Measurements from ENCODE around the gene AHNAK.

Gene AHNAK

DNA sequence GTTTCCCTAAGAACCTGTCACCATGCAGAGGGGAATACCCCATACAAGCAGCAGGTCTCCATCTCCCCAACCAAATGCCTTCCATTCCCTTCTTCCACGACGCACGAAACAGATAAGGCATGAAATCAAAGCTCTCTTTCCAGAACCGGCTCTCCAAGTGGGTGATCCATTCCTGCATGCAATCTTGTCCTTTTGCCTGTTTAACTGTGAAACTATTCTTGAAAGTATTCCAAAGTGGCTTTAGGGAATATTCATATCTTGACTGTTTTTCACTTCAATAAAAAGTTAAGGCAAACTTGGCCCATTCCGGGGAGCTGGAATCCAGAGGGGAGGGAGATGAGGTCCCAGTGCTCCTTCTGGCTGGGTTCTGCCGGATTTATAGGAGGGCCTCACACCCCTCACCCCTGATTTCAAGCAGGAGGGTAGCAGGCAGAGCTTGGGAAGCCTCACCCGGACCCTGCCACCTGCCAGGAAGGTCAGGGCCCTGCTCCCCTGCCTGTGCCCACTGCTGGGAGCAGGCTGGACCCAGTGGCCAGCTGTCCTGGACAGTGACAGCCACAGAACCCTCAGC lies 66.9 kb downstream of the AHNAK start:
- H3K9ac ChIP-seq (ENCODE audit: low read depth, low read length) = no peak overlapping the region
- H3K4me2 ChIP-seq (ENCODE audit: low read length) = no peak overlapping the region
- peaks cover 12% of the 10 kb centered on the region for H3K4me1 ChIP-seq (ENCODE audit: control insufficient read depth, insufficient read depth, low read length)
- no peak overlapping the region for H3K4me3 ChIP-seq (ENCODE audit: low read length)
- no peaks in the 10 kb centered on the region for H3K9me3 ChIP-seq (replicated peaks; ENCODE audit: low read length)
- H3K27me3 ChIP-seq (ENCODE audit: control insufficient read depth, insufficient read depth, low read length) = no peaks in the 10 kb centered on the region
- H3K36me3 ChIP-seq (ENCODE audit: insufficient read depth, low read length) = no peaks in the 10 kb centered on the region

DNA sequence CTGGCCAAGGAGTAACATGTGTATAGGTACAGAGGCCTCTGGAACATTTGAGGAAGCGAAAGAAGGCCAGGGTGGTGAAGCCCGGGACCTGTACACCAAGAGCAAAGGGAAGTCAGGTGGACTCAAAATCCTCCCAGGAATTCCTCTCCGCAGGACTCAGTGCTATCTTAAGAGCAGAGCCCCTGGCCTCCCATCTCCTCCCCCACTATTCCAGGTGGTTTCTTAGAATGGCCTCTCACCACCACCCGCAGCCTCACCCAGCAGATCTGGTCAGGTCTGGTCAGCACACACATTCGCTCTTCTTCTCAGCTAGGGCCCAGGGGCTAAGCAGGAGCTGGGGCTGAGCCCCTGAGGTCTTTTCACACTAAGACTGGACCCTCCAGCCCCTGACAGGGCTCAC lies 68.7 kb downstream of the AHNAK start:
- no peaks in the 10 kb centered on the region for H3K36me3 ChIP-seq (ENCODE audit: insufficient read depth, low read length)
- H3K4me3 ChIP-seq (ENCODE audit: low read length) = no peak overlapping the region
- H3K9me3 ChIP-seq (replicated peaks; ENCODE audit: low read length) = no peaks in the 10 kb centered on the region
- H3K4me1 ChIP-seq (ENCODE audit: control insufficient read depth, insufficient read depth, low read length) = peaks cover 12% of the 10 kb centered on the region
- H3K4me2 ChIP-seq (ENCODE audit: low read length) = no peak overlapping the region
- H3K27me3 ChIP-seq (ENCODE audit: control insufficient read depth, insufficient read depth, low read length) = no peaks in the 10 kb centered on the region
- H3K9ac ChIP-seq (ENCODE audit: low read depth, low read length) = no peak overlapping the region

DNA sequence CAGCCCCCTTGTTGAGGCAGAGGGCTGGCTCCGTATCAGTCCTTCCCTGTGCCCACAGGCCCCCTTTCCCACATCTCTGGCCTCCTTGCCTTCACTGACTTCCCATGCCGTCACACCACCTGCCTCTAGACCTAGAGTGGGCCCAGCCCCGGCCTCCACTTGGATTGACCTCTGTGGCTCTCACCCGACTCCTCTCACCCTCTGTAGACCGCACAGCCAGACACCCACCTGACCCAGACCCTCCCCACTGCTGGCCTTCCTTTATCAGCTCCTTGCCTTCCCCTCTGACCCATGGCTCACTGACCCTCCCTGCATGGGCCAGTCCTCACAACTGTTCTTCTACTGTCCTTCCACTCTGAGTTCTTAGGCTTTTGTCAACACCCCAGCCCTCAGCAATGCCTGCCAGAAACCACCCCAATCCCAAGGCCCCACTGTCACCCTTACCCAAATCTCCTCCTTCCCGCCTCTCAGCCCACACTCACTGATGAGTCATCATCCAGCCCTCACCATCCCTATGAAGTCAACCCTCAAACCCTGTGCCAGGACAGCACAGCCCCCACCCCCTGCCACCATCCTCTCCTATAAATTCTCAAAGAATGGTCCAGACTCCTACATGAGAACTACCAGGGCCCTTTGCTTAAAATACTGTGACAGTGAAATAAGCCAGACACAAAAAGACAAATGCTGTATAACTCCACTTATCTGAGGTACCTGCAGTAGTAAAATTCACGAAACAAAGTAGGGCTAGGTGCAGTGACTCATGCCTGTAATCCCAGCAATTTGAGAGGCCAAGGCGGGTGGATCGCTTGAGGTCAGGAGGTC lies 74.3 kb downstream of the AHNAK start:
- Histone ChIP-seq H3K4me1 (ENCODE audit: control insufficient read depth, insufficient read depth, low read length) (peaks cover 11% of the 10 kb centered on the region), H3K4me2 (ENCODE audit: low read length) (no peak overlapping the region), H3K27me3 (ENCODE audit: control insufficient read depth, insufficient read depth, low read length) (no peaks in the 10 kb centered on the region), H3K36me3 (ENCODE audit: insufficient read depth, low read length) (no peaks in the 10 kb centered on the region), H3K4me3 (ENCODE audit: low read length) (no peak overlapping the region), H3K9me3 (replicated peaks; ENCODE audit: low read length) (no peaks in the 10 kb centered on the region), H3K9ac (ENCODE audit: low read depth, low read length) (no peak overlapping the region)

DNA sequence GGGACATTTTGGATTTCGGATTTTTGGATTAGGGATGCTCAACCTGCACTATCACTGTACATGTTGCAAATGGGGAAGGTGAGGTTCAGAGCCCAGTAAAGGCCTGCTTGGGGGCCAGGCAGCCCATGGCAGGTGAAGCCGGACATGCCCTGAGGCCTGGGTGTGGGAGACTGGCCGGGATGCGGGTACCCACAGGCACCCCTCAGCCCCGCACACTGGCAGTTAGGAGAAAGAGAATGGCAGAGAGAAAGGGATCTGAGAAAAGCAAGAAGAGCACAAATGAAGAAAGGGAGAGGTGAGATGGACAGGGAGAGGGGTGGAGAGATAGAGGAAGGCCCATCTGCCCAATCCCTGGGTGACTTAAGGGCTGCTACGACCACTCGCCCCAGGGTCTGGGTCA lies 75.0 kb downstream of the AHNAK start:
- H3K9me3 ChIP-seq (replicated peaks; ENCODE audit: low read length) = no peaks in the 10 kb centered on the region
- no peak overlapping the region for H3K9ac ChIP-seq (ENCODE audit: low read depth, low read length)
- H3K4me1 ChIP-seq (ENCODE audit: control insufficient read depth, insufficient read depth, low read length) = peaks cover 11% of the 10 kb centered on the region
- no peaks in the 10 kb centered on the region for H3K27me3 ChIP-seq (ENCODE audit: control insufficient read depth, insufficient read depth, low read length)
- no peak overlapping the region for H3K4me3 ChIP-seq (ENCODE audit: low read length)
- no peaks in the 10 kb centered on the region for H3K36me3 ChIP-seq (ENCODE audit: insufficient read depth, low read length)
- no peak overlapping the region for H3K4me2 ChIP-seq (ENCODE audit: low read length)

DNA sequence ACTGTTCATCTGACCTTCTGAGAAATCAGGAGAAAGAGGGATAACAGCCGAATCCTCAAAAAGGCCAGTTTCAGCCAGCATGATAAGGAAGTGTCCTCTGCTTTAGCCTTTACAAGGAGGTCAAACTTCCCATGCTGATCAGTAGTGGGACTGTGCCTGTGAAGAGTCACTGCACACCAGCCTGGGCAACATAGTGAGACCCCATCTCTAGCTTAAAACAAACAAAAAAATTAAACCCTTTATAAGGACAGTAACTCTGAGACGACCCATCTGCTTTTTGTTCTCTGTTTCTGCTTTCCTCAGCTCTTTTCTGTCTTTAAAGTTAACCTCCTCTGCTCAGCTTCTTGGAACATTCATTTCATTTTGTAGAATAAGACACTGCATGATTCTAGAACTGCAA lies 78.0 kb downstream of the AHNAK start:
- H3K9ac ChIP-seq (ENCODE audit: low read depth, low read length) = no peak overlapping the region
- H3K27me3 ChIP-seq (ENCODE audit: control insufficient read depth, insufficient read depth, low read length) = no peaks in the 10 kb centered on the region
- H3K36me3 ChIP-seq (ENCODE audit: insufficient read depth, low read length) = no peaks in the 10 kb centered on the region
- no peaks in the 10 kb centered on the region for H3K9me3 ChIP-seq (replicated peaks; ENCODE audit: low read length)
- H3K4me2 ChIP-seq (ENCODE audit: low read length) = no peak overlapping the region
- no peak overlapping the region for H3K4me3 ChIP-seq (ENCODE audit: low read length)
- H3K4me1 ChIP-seq (ENCODE audit: control insufficient read depth, insufficient read depth, low read length) = peaks cover 11% of the 10 kb centered on the region

DNA sequence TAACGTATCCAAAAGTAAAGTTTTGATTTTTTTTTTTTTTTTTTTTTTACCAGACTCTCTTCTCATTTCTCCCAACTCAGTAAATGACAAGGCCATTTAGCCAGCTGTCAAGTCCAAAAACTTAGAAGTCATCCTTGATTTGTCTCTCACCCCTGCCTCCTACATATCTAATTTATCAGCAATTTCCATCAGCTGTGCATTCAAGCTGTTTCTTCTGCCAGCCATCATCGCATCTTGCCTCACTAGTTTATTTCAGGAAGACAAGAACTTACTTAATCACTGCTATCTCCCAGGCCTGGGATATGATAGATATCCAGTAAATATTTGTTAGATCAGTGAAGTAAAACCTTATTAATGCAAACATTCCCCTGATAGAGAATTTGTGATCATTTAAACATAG lies 80.2 kb downstream of the AHNAK start:
- Histone ChIP-seq H3K36me3 (ENCODE audit: insufficient read depth, low read length) (no peaks in the 10 kb centered on the region), H3K9me3 (replicated peaks; ENCODE audit: low read length) (no peaks in the 10 kb centered on the region), H3K9ac (ENCODE audit: low read depth, low read length) (no peak overlapping the region), H3K4me2 (ENCODE audit: low read length) (no peak overlapping the region), H3K4me1 (ENCODE audit: control insufficient read depth, insufficient read depth, low read length) (peaks cover 7% of the 10 kb centered on the region), H3K4me3 (ENCODE audit: low read length) (no peak overlapping the region), H3K27me3 (ENCODE audit: control insufficient read depth, insufficient read depth, low read length) (no peaks in the 10 kb centered on the region)

DNA sequence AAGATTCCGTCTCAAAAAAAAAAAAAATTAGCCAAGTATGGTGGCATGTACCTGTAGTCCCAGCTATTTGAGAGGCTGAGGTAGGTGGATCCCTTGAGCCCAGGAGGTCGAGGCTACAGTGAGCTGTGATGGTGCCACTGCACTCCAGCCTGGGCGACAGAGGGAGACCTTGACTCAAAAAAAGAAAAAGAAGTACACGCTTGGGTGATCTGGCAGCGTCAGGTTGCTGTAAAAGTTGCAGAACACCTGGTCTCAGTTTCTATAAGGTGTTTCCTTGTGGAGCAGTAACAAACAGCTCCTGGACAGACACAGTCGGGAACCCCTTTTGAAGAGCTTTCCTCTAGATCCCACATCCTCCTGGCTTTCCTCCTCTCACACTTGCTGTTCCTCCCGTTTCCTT lies 82.0 kb downstream of the AHNAK start:
- Histone ChIP-seq H3K27me3 (ENCODE audit: control insufficient read depth, insufficient read depth, low read length) (no peaks in the 10 kb centered on the region), H3K4me2 (ENCODE audit: low read length) (no peak overlapping the region), H3K9me3 (replicated peaks; ENCODE audit: low read length) (no peaks in the 10 kb centered on the region), H3K9ac (ENCODE audit: low read depth, low read length) (no peak overlapping the region), H3K4me1 (ENCODE audit: control insufficient read depth, insufficient read depth, low read length) (peaks cover 7% of the 10 kb centered on the region), H3K36me3 (ENCODE audit: insufficient read depth, low read length) (no peaks in the 10 kb centered on the region), H3K4me3 (ENCODE audit: low read length) (no peak overlapping the region)

DNA sequence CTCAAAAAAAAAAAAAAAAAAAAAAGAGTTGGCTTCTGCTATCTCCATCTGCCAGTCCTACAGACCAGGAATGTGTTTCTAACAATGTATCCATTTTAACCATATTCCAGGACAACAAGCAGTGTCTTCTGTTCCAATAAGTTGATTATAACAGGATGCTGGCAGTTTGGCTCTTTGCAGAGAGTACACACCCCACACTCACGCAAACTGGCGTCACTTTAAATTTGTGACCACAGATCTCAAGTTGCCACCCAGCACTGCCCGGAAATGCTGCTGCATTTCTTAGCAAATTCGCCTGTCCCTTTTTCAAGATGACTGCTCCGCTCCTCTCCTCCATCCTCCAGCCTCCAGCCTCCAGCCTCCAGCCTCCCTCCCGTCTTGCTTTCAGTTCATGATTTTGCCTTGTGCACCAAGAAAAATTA lies 83.5 kb downstream of the AHNAK start:
- no peaks in the 10 kb centered on the region for H3K36me3 ChIP-seq (ENCODE audit: insufficient read depth, low read length)
- H3K9me3 ChIP-seq (replicated peaks; ENCODE audit: low read length) = no peaks in the 10 kb centered on the region
- peaks cover 10% of the 10 kb centered on the region for H3K4me1 ChIP-seq (ENCODE audit: control insufficient read depth, insufficient read depth, low read length)
- no peak overlapping the region for H3K4me2 ChIP-seq (ENCODE audit: low read length)
- no peaks in the 10 kb centered on the region for H3K27me3 ChIP-seq (ENCODE audit: control insufficient read depth, insufficient read depth, low read length)
- H3K9ac ChIP-seq (ENCODE audit: low read depth, low read length) = no peak overlapping the region
- H3K4me3 ChIP-seq (ENCODE audit: low read length) = no peak overlapping the region

DNA sequence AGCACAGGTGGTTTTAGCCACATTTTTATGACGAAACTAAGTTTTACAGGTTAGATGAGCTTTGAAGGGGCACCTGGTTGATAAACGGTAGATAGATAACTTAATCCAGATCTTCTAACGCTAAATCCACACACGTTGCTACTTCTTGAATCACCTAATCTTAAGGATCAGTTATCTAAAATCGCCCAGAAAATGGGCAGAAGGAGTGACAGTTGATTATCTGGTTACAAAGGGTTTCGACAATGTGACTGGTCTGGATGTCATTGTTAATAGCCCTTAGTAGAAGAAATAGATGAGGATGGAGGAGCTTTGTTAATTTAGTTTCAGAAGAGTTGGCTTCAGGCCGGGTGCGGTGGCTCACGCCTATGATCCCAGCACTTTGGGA lies 84.1 kb downstream of the AHNAK start:
- H3K4me1 ChIP-seq (ENCODE audit: control insufficient read depth, insufficient read depth, low read length) = peaks cover 10% of the 10 kb centered on the region
- no peak overlapping the region for H3K4me3 ChIP-seq (ENCODE audit: low read length)
- H3K9ac ChIP-seq (ENCODE audit: low read depth, low read length) = no peak overlapping the region
- no peaks in the 10 kb centered on the region for H3K36me3 ChIP-seq (ENCODE audit: insufficient read depth, low read length)
- H3K9me3 ChIP-seq (replicated peaks; ENCODE audit: low read length) = no peaks in the 10 kb centered on the region
- H3K4me2 ChIP-seq (ENCODE audit: low read length) = no peak overlapping the region
- H3K27me3 ChIP-seq (ENCODE audit: control insufficient read depth, insufficient read depth, low read length) = no peaks in the 10 kb centered on the region

DNA sequence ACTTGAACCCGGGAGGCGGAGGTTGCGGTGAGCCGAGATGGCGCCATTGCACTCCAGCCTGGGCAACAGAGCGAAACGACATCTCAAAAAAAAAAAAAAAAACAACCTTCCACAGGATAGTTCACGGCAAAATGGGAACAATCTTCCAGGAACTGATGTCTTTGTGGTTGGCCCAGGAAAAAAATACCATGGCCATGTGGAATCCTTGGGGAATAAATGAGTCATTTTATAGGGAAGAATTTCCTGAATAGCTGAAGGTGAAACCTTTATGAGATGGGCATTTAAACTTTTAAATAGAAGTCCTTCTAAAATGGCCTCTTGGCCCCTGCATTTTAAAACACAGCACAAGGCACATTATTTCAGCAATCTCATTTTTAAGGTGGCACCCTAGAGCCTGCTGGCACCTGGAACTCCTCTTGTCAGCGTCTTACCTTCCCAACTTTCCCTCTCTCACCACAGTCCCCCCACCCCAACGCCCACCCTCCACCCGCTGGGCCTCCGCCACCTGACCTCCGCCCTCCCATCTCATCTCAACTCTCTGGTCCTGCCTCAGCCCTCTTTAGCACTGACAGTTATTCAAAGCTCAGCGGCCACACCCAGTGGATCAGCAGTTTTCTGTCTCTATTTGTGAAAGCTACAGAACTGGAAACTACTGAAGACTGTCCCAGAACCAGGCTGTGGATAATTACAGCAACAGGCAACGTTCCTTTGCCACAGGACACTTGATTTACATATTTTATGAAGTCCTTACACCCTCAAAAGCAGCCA lies 84.7 kb downstream of the AHNAK start:
- Histone ChIP-seq H3K4me3 (ENCODE audit: low read length) (no peak overlapping the region), H3K9ac (ENCODE audit: low read depth, low read length) (no peak overlapping the region), H3K27me3 (ENCODE audit: control insufficient read depth, insufficient read depth, low read length) (no peaks in the 10 kb centered on the region), H3K4me2 (ENCODE audit: low read length) (no peak overlapping the region), H3K4me1 (ENCODE audit: control insufficient read depth, insufficient read depth, low read length) (peaks cover 10% of the 10 kb centered on the region), H3K36me3 (ENCODE audit: insufficient read depth, low read length) (no peaks in the 10 kb centered on the region), H3K9me3 (replicated peaks; ENCODE audit: low read length) (no peaks in the 10 kb centered on the region)

DNA sequence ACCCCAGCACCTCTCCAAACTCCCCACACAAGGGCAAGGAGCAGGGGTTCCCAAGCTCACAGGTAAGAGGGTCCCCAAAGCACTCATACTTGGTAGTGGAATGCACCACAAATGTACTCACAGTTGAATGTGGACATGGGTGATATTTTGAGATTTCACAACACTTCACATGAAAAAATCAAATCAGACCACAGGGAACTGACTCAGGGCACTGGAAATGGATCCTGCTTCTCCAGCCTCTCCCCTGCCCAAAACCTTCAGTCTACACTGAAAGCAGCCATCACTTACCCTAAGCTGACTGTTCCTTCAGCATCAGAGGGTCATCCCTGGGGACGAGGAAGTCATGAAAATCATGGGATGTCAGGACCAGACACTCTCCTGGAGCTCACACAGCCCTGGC lies 87.5 kb downstream of the AHNAK start:
- H3K9me3 ChIP-seq (replicated peaks; ENCODE audit: low read length) = no peaks in the 10 kb centered on the region
- no peak overlapping the region for H3K4me3 ChIP-seq (ENCODE audit: low read length)
- H3K36me3 ChIP-seq (ENCODE audit: insufficient read depth, low read length) = no peaks in the 10 kb centered on the region
- no peaks in the 10 kb centered on the region for H3K27me3 ChIP-seq (ENCODE audit: control insufficient read depth, insufficient read depth, low read length)
- peaks cover 10% of the 10 kb centered on the region for H3K4me1 ChIP-seq (ENCODE audit: control insufficient read depth, insufficient read depth, low read length)
- H3K9ac ChIP-seq (ENCODE audit: low read depth, low read length) = no peak overlapping the region
- no peak overlapping the region for H3K4me2 ChIP-seq (ENCODE audit: low read length)

Measured in skeletal muscle satellite cell (primary cell).